ENCODE measurements around the gene PAXX. TPM values are rescaled to one million over a fixed set of nuclear protein-coding genes. Genes with fewer than 3 reads are reported as not detected.

Gene PAXX
- total and polyA plus RNA-seq, 9 of the 15 experiments (the other 6 are each of a cell fraction or from before 2014, with no cell fraction given), result 1.2 to 175 (median 38.5) TPM

GRCh38 chr9:136978073-136978864 is 14.0 kb upstream of the PAXX start (continued):
- TF ChIP-seq L3MBTL2 (IDR thresholded peaks at IDR 0.05), result peak; percentile 84
- peak; percentile 44; the same call in 1 of the 2 replicates for TF ChIP-seq RBFOX2 (IDR thresholded peaks at IDR 0.05; ENCODE audit: low read depth, low read length)
- no peak for TF ChIP-seq ATF1 (CRISPR knock-in tag; IDR thresholded peaks at IDR 0.05)
- TF ChIP-seq ATF1 (tag; IDR thresholded peaks at IDR 0.05), result 0 out of 2 replicates have a peak, but pooled peaks have one; percentile 27
- TF ChIP-seq ZBTB17 (CRISPR knock-in tag; IDR thresholded peaks at IDR 0.05), result 0 out of 2 replicates have a peak, but pooled peaks have one; percentile 40
- no peak for TF ChIP-seq ZFP91 (CRISPR knock-in tag; IDR thresholded peaks at IDR 0.05)
- TF ChIP-seq CCNT2 (IDR thresholded peaks at IDR 0.05; ENCODE audit: borderline replicate concordance, extremely low read depth, insufficient read length, low read depth, low read length), result no peak
- TF ChIP-seq ZBTB7A (IDR thresholded peaks at IDR 0.05; ENCODE audit: borderline replicate concordance, control insufficient read depth, low read depth, low read length), result peak; percentile 43
- TF ChIP-seq REST (IDR thresholded peaks at IDR 0.05; ENCODE audit: borderline replicate concordance), result no peak
- 0 out of 2 replicates have a peak, but pooled peaks have one; percentile 35 for TF ChIP-seq REST (CRISPR knock-in tag; IDR thresholded peaks at IDR 0.05; ENCODE audit: low read depth)
- peak; percentile 74 for TF ChIP-seq CTBP1 (IDR thresholded peaks at IDR 0.05; ENCODE audit: borderline replicate concordance)
- TF ChIP-seq NONO (IDR thresholded peaks at IDR 0.05; ENCODE audit: low read depth in 2 of 2, low read length in 1 of 2), result peak in 1 of 2 experiments; percentile 57; a peak in 1 of 4 replicates
- no peak for TF ChIP-seq GTF3C2 (IDR thresholded peaks at IDR 0.05; ENCODE audit: borderline replicate concordance, extremely low read depth, insufficient read length)
- TF ChIP-seq KDM1A (IDR thresholded peaks at IDR 0.05), result peak in 1 of 2 experiments; percentile 70; a peak in 1 of 4 replicates
- TF ChIP-seq TRIM24 (IDR thresholded peaks at IDR 0.05), result peak in 1 of 2 experiments; percentile 48; a peak in 2 of 4 replicates

Data from K562 (cell line).